Naive thymus-derived CD4-positive, alpha-beta T cell (primary cell): Measurements from ENCODE around the gene NOTCH4. TPM values are rescaled to one million over a fixed set of nuclear protein-coding genes. Genes with fewer than 3 reads are reported as not detected.
A peak's percentile ranks its signal among the peaks of the same experiment; 100 is the strongest.

Experiments
- ATAC-seq: fragments of 150-1000 bp; cut with Tn5 transposase; 2 replicates; pipeline ENCODE4 v1.10.0; 2021; ENCODE audit warnings: mild to moderate bottlenecking, moderate library complexity
- CTCF ChIA-PET: fragments of 350-600 bp; sonication (Branson Sonifier 250); formaldehyde crosslinking; loops from one replicate; lab custom pipeline; 2021; ENCODE audit warnings: antibody characterized with exemption; lab: Charles Lee
- POLR2A ChIA-PET: fragments of 350-600 bp; sonication (Branson Sonifier 250); formaldehyde crosslinking; loops from one replicate; lab custom pipeline; 2021; ENCODE audit warnings: antibody characterized with exemption, inconsistent platforms; lab: Charles Lee
- DNase-seq, 9 donors: peaks; one replicate each; pipeline versions ENCODE4 v3.0.0 to v3.0.0-alpha.2; 2020 to 2022; ENCODE audit warnings: mixed read lengths in 1 of 9
- H3K27ac ChIP-seq: one replicate; pipeline ENCODE4 v1.7.0; 2013; ENCODE audit warnings: mild to moderate bottlenecking, low read depth, low read length, moderate library complexity
- H3K27me3 ChIP-seq, 2 donors: one replicate each; pipeline ENCODE4 v1.7.0; 2013; ENCODE audit warnings: low read length in 2 of 2, mild to moderate bottlenecking in 2 of 2, moderate library complexity in 2 of 2; ENCODE audit not compliant: control insufficient read depth in 2 of 2, insufficient read depth in 2 of 2
- H3K36me3 ChIP-seq, 3 experiments: 1 replicate in 2 of 3; 2 replicates in 1 of 3; pipeline ENCODE4 v1.7.0; 2013; ENCODE audit warnings: low read length in 3 of 3, mild to moderate bottlenecking in 3 of 3, moderate library complexity in 1 of 3; ENCODE audit not compliant: insufficient read depth in 3 of 3, control insufficient read depth in 2 of 3
- H3K4me1 ChIP-seq, 2 donors: one replicate each; pipeline ENCODE4 v1.7.0; 2013; ENCODE audit warnings: low read length in 2 of 2, mild to moderate bottlenecking in 2 of 2, moderate library complexity in 1 of 2; ENCODE audit not compliant: control insufficient read depth in 2 of 2, insufficient read depth in 2 of 2
- H3K4me3 ChIP-seq: 2 replicates; pipeline ENCODE4 v1.7.0; 2013; ENCODE audit warnings: mild to moderate bottlenecking, low read length
- H3K9me3 ChIP-seq, 3 experiments: 1 replicate in 2 of 3; 2 replicates in 1 of 3; pipeline ENCODE4 v1.7.0; 2013; ENCODE audit warnings: low read length in 3 of 3; ENCODE audit not compliant: control insufficient read depth in 2 of 3
- H3K27ac Mint-ChIP-seq, 9 donors: one replicate each; pipeline ENCODE4 v1.8.0; 2020 to 2022; ENCODE audit warnings: mixed read lengths in 9 of 9, mild to moderate bottlenecking in 8 of 9, moderate library complexity in 5 of 9, inconsistent platforms in 2 of 9
- H3K27me3 Mint-ChIP-seq, 5 donors: one replicate each; pipeline ENCODE4 v1.8.0; 2021 to 2022; ENCODE audit warnings: mixed read lengths in 5 of 5, mild to moderate bottlenecking in 1 of 5
- H3K36me3 Mint-ChIP-seq, 5 donors: one replicate each; pipeline ENCODE4 v1.8.0; 2020 to 2022; ENCODE audit warnings: mixed read lengths in 5 of 5, mild to moderate bottlenecking in 3 of 5, inconsistent platforms in 1 of 5
- H3K4me1 Mint-ChIP-seq, 7 donors: one replicate each; pipeline ENCODE4 v1.8.0; 2020 to 2022; ENCODE audit warnings: mixed read lengths in 7 of 7, mild to moderate bottlenecking in 3 of 7, inconsistent platforms in 1 of 7
- H3K4me3 Mint-ChIP-seq, 10 donors: one replicate each; pipeline ENCODE4 v1.8.0; 2020 to 2022; ENCODE audit warnings: mild to moderate bottlenecking in 10 of 10, mixed read lengths in 10 of 10, moderate library complexity in 6 of 10, inconsistent platforms in 2 of 10
- H3K9me3 Mint-ChIP-seq, 11 donors: one replicate each; pipeline ENCODE4 v1.8.0; 2020 to 2022; ENCODE audit warnings: mixed read lengths in 11 of 11, mild to moderate bottlenecking in 4 of 11, inconsistent platforms in 1 of 11, moderate library complexity in 1 of 11
- intact Hi-C, 2 donors: fragments of 100-400 bp; cut with micrococcal nuclease; formaldehyde crosslinking; loops; one replicate each; pipeline ENCODE4 v1.15.1; 2023
- polyA plus RNA-seq, 2 donors: library from polyadenylated mRNA; unstranded; fragments of 300-500 nt; fragmentation: Illumina TruSeq; gene quantifications; one replicate each; pipeline ENCODE4 v1.2.3, GENCODE V29; 2021
- total RNA-seq, 6 experiments: library from RNA in 5 of 6; stranded (reverse) in 5 of 6; gene quantifications; 1 replicate in 5 of 6; 2 replicates in 1 of 6; pipeline ENCODE4 v1.2.3 and lab custom pipeline; 2021 to 2026

NOTCH4 gene
- total and polyA plus RNA-seq, 7 experiments from 2014 or later: 0.27 to 4.7 (median 0.59) TPM

DNA sequence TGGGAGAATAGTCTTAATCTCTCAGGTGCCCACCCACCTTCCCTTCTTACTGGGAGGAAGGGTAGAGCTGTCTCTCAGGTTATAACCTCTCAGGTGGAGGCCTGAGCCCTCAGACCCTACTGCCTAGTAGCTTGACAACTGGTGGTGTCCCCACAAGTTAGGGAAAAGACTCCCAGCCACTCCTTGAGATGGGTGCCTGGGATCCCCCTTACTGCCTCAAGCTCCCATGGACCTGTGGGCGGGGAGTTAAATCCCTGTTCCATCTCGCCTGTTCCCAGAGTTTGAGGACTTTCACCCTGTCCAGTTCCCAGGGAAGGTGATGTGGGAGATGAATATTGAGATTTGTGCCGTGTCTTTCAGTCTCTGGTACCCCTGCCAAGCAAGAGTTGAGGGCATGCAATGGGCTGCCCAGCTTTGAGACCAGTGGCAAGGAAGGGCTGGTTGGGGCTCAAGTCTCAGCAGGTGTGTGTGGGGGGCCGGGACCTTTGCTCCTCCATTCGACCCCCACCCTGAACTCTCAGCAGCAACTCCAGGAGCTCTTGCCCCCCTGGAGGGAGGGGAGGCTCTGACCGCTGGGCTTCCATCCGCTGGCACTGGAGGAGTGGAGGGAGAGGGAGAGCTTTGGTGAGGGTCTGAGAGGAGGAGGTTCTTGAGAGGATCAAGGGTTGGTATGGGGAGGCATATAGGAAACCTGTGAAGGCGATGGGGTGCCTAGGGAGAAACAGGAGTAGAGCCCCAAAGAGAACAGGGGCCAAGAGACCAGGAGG lies 32.8 kb downstream of the NOTCH4 start:
- H3K27me3 ChIP-seq: no peaks in the 10 kb centered on the region
- DNase-seq (no peak), ATAC-seq (no peak)
- Mint-ChIP-seq H3K27ac (peak overlapping the region; percentile 84 to 100 (median 97)), H3K36me3 (peaks cover 17 to 44% (median 32%) of the 10 kb centered on the region in 5 donors), H3K9me3 (no peaks in the 10 kb centered on the region), H3K27me3 (no peaks in the 10 kb centered on the region), H3K4me3 (peak overlapping the region; percentile 92 to 100 (median 98)), H3K4me1 (peaks cover 50 to 61% (median 55%) of the 10 kb centered on the region in 7 donors)
- H3K4me1 ChIP-seq: peaks cover 39 to 46% of the 10 kb centered on the region in 2 donors
- intact Hi-C loops: loop anchor here (1.0 to 10.0 kb wide), 10 partner anchors 13 to 1224 kb away; partner anchors contain the start of genes RNF5 (in 2 of the 2), ATF6B (in 1 of the 2), B3GALT4 (in 1 of the 2) and CUTA (in 1 of the 2)
- H3K27ac ChIP-seq: peak overlapping the region; percentile 97
- no peaks in the 10 kb centered on the region for H3K9me3 ChIP-seq
- peak overlapping the region; percentile 94 for H3K4me3 ChIP-seq
- POLR2A ChIA-PET: interaction anchor here (0.6 to 10.6 kb wide), 8 partner anchors 11 to 781 kb away, joined by 3 to 259 read pairs (median 4); partner anchors contain the start of genes AGPAT1, ATF6B, FKBPL and RNF5
- peaks cover 10 to 44% (median 15%) of the 10 kb centered on the region in 3 experiments for H3K36me3 ChIP-seq
- CTCF ChIA-PET: interaction anchor here (0.6 to 1.3 kb wide), 4 partner anchors 14 to 762 kb away, joined by 3 to 5 read pairs (median 3); partner anchors contain the start of gene HLA-DMA

DNA sequence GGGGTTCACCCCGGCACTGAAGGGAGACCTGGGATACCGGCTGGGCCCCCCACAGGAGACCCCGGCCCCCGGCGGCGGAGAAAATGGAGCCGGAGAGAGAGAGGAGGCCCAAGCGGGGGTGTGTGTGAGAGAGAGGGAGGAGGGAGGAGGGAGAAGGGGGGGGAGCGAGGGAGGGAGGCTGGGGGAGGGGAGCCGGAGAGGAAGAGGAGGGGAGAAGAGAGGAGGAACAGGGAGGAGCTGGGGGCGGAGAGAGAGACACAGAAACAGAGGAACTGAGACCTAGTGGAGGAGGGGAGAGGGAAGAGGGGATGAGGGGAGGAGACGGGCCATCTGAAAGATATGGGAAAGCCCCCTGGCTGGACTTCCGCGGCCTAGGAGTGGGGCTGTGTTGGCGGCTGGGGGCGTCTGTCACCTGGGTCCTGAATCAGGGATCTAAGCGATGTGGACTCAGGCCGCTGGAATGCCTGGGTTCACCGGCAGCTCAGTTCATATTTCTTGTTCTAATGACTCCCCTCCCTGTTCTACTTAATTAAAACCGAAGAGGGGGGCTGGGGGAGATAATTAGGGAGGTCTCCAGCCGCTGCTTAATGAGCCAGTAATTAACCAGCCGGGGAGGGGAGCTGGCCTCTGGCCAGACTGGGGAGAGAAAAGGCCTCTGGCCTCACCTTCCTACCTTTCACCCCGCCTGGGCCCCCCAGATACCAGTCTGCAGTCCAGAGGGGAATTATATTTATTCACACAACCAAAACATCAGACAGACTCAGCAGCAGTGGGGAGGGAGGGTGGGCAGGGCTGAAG lies 33.6 kb downstream of the NOTCH4 start, which contains the start of gene PBX2:
PBX2 (minus strand) TSS at position 149 of the 798 bp plus-strand sequence. CDS start 287 bp downstream, outside the sequence.
- Mint-ChIP-seq H3K27me3 (no peaks in the 10 kb centered on the region), H3K36me3 (peaks cover 17 to 47% (median 35%) of the 10 kb centered on the region in 5 donors), H3K9me3 (no peaks in the 10 kb centered on the region), H3K4me1 (peaks cover 52 to 62% (median 58%) of the 10 kb centered on the region in 7 donors), H3K4me3 (peak within 1 kb of the TSS; percentile 97 to 100 (median 98)), H3K27ac (peak within 1 kb of the TSS; percentile 86 to 100 (median 97))
- Histone ChIP-seq H3K27ac (peak within 1 kb of the TSS; percentile 97), H3K4me3 (peak within 1 kb of the TSS; percentile 94), H3K36me3 (peaks cover 10 to 51% (median 15%) of the 10 kb centered on the region in 3 experiments), H3K9me3 (no peaks in the 10 kb centered on the region), H3K4me1 (peaks cover 37 to 46% of the 10 kb centered on the region in 2 donors), H3K27me3 (no peaks in the 10 kb centered on the region)
- ATAC-seq (peak; percentile 80), DNase-seq (peak; percentile 35 to 82 (median 76))
- ChIA-PET POLR2A (interaction anchor here (0.6 to 10.6 kb wide), 12 partner anchors 8 to 986 kb away, joined by 3 to 259 read pairs (median 4); partner anchors contain the start of genes AGPAT1, ATF6B, FKBPL and RNF5), CTCF (interaction anchor here (1.0 kb wide), 2 partner anchors 67 to 655 kb away, joined by 3 read pairs; no protein-coding TSS in a partner anchor)
- intact Hi-C loops: loop anchor here (1.0 to 10.0 kb wide), 10 partner anchors 12 to 1225 kb away; partner anchors contain the start of genes RNF5 (in 2 of the 2), ATF6B (in 1 of the 2), B3GALT4 (in 1 of the 2) and CUTA (in 1 of the 2)

GRCh38 chr6:32189742-32190053 lies 34.2 kb downstream of the NOTCH4 start:
- DNase-seq: no peak
- peaks cover 17 to 47% (median 35%) of the 10 kb centered on the region in 5 donors for H3K36me3 Mint-ChIP-seq

DNA sequence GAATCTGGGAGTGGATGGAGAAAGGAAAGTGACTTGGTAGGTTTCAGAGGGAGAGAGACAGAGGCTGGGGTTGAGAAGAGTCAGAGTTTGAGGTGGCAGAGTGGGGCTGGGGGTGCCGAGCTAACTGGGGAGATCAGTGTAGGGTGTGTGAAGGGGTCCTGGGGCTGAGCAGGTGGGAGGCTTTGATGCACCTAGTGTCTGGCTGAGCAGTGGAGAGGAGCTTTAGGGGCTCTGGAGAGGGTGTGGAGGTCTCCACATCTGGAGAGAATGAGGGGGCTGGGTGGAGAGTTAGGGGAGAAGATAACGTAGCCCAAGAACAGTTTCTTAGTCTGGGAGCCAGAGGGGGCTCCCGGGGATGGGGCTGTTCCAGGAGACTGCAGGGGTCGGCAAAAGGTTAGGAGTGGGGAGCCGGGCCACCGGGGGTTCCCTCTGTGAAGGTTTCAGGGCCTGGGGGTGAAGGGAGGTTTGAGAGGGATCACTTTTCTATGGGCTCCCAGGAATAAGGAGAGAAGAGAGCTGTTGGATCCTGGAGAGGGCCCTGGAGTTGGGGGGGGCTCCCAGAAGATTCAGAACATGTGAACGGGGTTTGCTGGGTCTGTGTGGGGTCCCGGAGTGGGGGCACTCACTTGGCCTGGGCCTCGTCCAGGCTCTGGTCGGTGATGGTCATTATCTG lies 34.7 kb downstream of the NOTCH4 start:
- ATAC-seq (no peak), DNase-seq (no peak)
- Histone ChIP-seq H3K9me3 (no peaks in the 10 kb centered on the region), H3K4me3 (peak overlapping the region; percentile 94), H3K27ac (peak overlapping the region; percentile 97), H3K27me3 (no peaks in the 10 kb centered on the region), H3K4me1 (peaks cover 27 to 38% of the 10 kb centered on the region in 2 donors), H3K36me3 (peaks cover 10 to 51% (median 15%) of the 10 kb centered on the region in 3 experiments)
- POLR2A ChIA-PET: interaction anchor here (0.8 to 10.6 kb wide), 6 partner anchors 9 to 656 kb away, joined by 3 to 259 read pairs (median 4); partner anchors contain the start of genes AGPAT1, ATF6B and RNF5
- CTCF ChIA-PET: interaction anchor here (1.8 kb wide), 1 partner anchor 10 kb away, joined by 5 read pairs; no protein-coding TSS in a partner anchor
- Mint-ChIP-seq H3K27me3 (no peaks in the 10 kb centered on the region), H3K27ac (peak overlapping the region; percentile 80 to 97 (median 91)), H3K4me3 (peak overlapping the region; percentile 90 to 100 (median 97)), H3K4me1 (peaks cover 43 to 52% (median 49%) of the 10 kb centered on the region in 7 donors), H3K9me3 (no peaks in the 10 kb centered on the region), H3K36me3 (peaks cover 17 to 47% (median 35%) of the 10 kb centered on the region in 5 donors)
- intact Hi-C loops: no loop called here

More at GRCh38 chr6:32189742-32190053, 34.2 kb downstream of the NOTCH4 start:
- Histone ChIP-seq H3K4me1 (peaks cover 32 to 40% of the 10 kb centered on the region in 2 donors), H3K27ac (peak overlapping the region; percentile 97), H3K27me3 (no peaks in the 10 kb centered on the region), H3K4me3 (peak overlapping the region; percentile 94), H3K36me3 (peaks cover 10 to 51% (median 15%) of the 10 kb centered on the region in 3 experiments), H3K9me3 (no peaks in the 10 kb centered on the region)
- Mint-ChIP-seq H3K4me1 (peaks cover 47 to 57% (median 52%) of the 10 kb centered on the region in 7 donors), H3K27me3 (no peaks in the 10 kb centered on the region), H3K27ac (peak overlapping the region; percentile 80 to 97 (median 92)), H3K9me3 (no peaks in the 10 kb centered on the region), H3K4me3 (peak overlapping the region; percentile 90 to 100 (median 98))
- ATAC-seq: no peak
- ChIA-PET CTCF (no interaction called here), POLR2A (interaction anchor here (0.8 to 10.6 kb wide), 7 partner anchors 8 to 655 kb away, joined by 3 to 259 read pairs (median 7); partner anchors contain the start of genes AGPAT1, ATF6B, FKBPL and RNF5)
- intact Hi-C loops: loop anchor here (1.0 to 10.0 kb wide), 10 partner anchors 11 to 1225 kb away; partner anchors contain the start of genes RNF5 (in 2 of the 2), ATF6B (in 1 of the 2), B3GALT4 (in 1 of the 2) and CUTA (in 1 of the 2)

- Histone ChIP-seq H3K4me3 (peak overlapping the region; percentile 94), H3K36me3 (peaks cover 10 to 58% (median 15%) of the 10 kb centered on the region in 3 experiments), H3K27ac (peak overlapping the region; percentile 97), H3K4me1 (peaks cover 20 to 33% of the 10 kb centered on the region in 2 donors), H3K9me3 (no peaks in the 10 kb centered on the region), H3K27me3 (no peaks in the 10 kb centered on the region)
- Mint-ChIP-seq H3K9me3 (no peaks in the 10 kb centered on the region), H3K36me3 (peaks cover 17 to 49% (median 35%) of the 10 kb centered on the region in 5 donors), H3K4me1 (peaks cover 36 to 46% (median 42%) of the 10 kb centered on the region in 7 donors), H3K27me3 (no peaks in the 10 kb centered on the region), H3K4me3 (peak overlapping the region; percentile 90 to 100 (median 97)), H3K27ac (peak overlapping the region; percentile 80 to 97 (median 91))
- CTCF ChIA-PET: interaction anchor here (1.8 kb wide), 1 partner anchor 9 kb away, joined by 5 read pairs; no protein-coding TSS in a partner anchor
- POLR2A ChIA-PET: interaction anchor here (0.9 to 10.6 kb wide), 6 partner anchors 7 to 657 kb away, joined by 3 to 259 read pairs (median 7); partner anchors contain the start of genes AGPAT1, ATF6B and RNF5
- DNase-seq (no peak), ATAC-seq (no peak)
- intact Hi-C loops: no loop called here
Observed at GRCh38 chr6:32188381-32189068, 35.3 kb downstream of the NOTCH4 start.
